K562 (cell line): ENCODE measurements around the gene SLC12A6. TPM values are rescaled to one million over a fixed set of nuclear protein-coding genes. Genes with fewer than 3 reads are reported as not detected.

ENCODE experiments used
- ARID2 ChIP-seq: fragments of 450-650 bp; IDR thresholded peaks from 2 replicates; pipeline ENCODE4 v1.6.1; 2017; ENCODE audit warnings: antibody characterized with exemption, mild to moderate bottlenecking
- CCNT2 ChIP-seq: IDR thresholded peaks from 2 replicates; pipeline ENCODE4 v1.6.1; 2011; ENCODE audit warnings: borderline replicate concordance, low read depth, mild to moderate bottlenecking, moderate library complexity, mixed read lengths, low read length; ENCODE audit not compliant: insufficient read length; ENCODE audit errors: extremely low read depth
- ETV5 ChIP-seq: sonication (generic); formaldehyde crosslinking; IDR thresholded peaks from 2 replicates; pipeline ENCODE4 v1.4.0; 2020; ENCODE audit warnings: low read depth, mild to moderate bottlenecking, missing genetic modification reagents
- NCOA4 ChIP-seq: fragments of 450-650 bp; IDR thresholded peaks from 2 replicates; pipeline ENCODE4 v1.6.1; 2018; ENCODE audit warnings: mild to moderate bottlenecking; ENCODE audit not compliant: partially characterized antibody
- NRF1 ChIP-seq, 2 experiments: fragments of 450-650 bp; IDR thresholded peaks in 1 of 2; conservative IDR thresholded peaks in 1 of 2; 2 replicates each; pipeline ENCODE4 v1.6.1; 2014; ENCODE audit warnings: mild to moderate bottlenecking in 2 of 2
- RBM14 ChIP-seq: fragments of 200-400 bp; formaldehyde crosslinking; IDR thresholded peaks from 2 replicates; pipeline ENCODE4 v1.6.1; 2018; ENCODE audit warnings: low read depth, mild to moderate bottlenecking, low read length, moderate library complexity, borderline replicate concordance; ENCODE audit not compliant: insufficient read depth
- SAP30 ChIP-seq: fragments of 200-600 bp; sonication (generic); IDR thresholded peaks from 2 replicates; pipeline ENCODE4 v1.6.1; 2012; ENCODE audit warnings: borderline replicate concordance, low read depth, mild to moderate bottlenecking, moderate library complexity, low read length, control low read depth, inconsistent platforms; ENCODE audit not compliant: insufficient read depth, poor library complexity, severe bottlenecking
- SRSF3 ChIP-seq: fragments of 200-400 bp; formaldehyde crosslinking; IDR thresholded peaks from 2 replicates; pipeline ENCODE4 v1.6.1; 2016; ENCODE audit warnings: mild to moderate bottlenecking, low read length, moderate library complexity; ENCODE audit not compliant: insufficient read depth
- TEAD2 ChIP-seq: fragments of 450-650 bp; IDR thresholded peaks from 2 replicates; pipeline ENCODE4 v1.6.1; 2016; ENCODE audit warnings: missing genetic modification characterization, control low read depth, missing compliant biosample characterization
- TFAM ChIP-seq: fragments of 250-450 bp; sonication (Bioruptor Pico); conservative IDR thresholded peaks from 2 replicates; pipeline ENCODE4 v1.5.0; 2021; ENCODE audit warnings: mild to moderate bottlenecking, moderate library complexity
- ZNF41 ChIP-seq: fragments of 250-450 bp; sonication (Bioruptor Pico); conservative IDR thresholded peaks from 2 replicates; pipeline ENCODE4 v1.4.0; 2020; ENCODE audit warnings: mild to moderate bottlenecking
- ZSCAN29 ChIP-seq: fragments of 450-650 bp; IDR thresholded peaks from 2 replicates; pipeline ENCODE4 v1.6.1; 2017
- polyA plus RNA-seq, 8 experiments: library from polyadenylated mRNA; depleted of rRNA in 4 of 8; stranded (reverse) in 5 of 8; unstranded in 3 of 8; fragments of >200 nt; fragmentation: Nextera tagmentation in 2 of 8; fragmentation: Illumina TruSeq in 1 of 8; extraction: Ambion mirVana in 2 of 8; extraction: Trizol in 1 of 8; gene quantifications; 2 replicates each; pipeline versions ENCODE4 v1.2.1 to v1.2.3, GENCODE V29; 2011 to 2014; ENCODE audit warnings: inconsistent platforms in 1 of 8, missing spikeins in 1 of 8
- total RNA-seq, 7 experiments: library from RNA; depleted of rRNA in 6 of 7; stranded (reverse); fragments of >200 nt in 6 of 7; fragmentation: Illumina TruSeq in 2 of 7; extraction: Trizol in 2 of 7; gene quantifications; 2 replicates each; pipeline versions ENCODE4 v1.2.1 to v1.2.3, GENCODE V29; 2011 to 2021; ENCODE audit warnings: low replicate concordance in 1 of 7
- TF ChIP-seq, protein P1 (sequence below): fragments of 450-650 bp; IDR thresholded peaks from 2 replicates; pipeline ENCODE4 v1.6.1; 2017; ENCODE audit warnings: antibody characterized with exemption, mild to moderate bottlenecking
- TF ChIP-seq, protein P2 (sequence below): sonication (generic); formaldehyde crosslinking; IDR thresholded peaks from 2 replicates; pipeline ENCODE4 v1.8.0; 2022; ENCODE audit warnings: missing genetic modification reagents, mild to moderate bottlenecking, moderate library complexity, borderline replicate concordance
- TF ChIP-seq, protein P3 (sequence below), 2 experiments: IDR thresholded peaks in 1 of 2; conservative IDR thresholded peaks in 1 of 2; 2 replicates each; pipeline ENCODE4 v1.6.1; 2016; ENCODE audit warnings: low read depth in 2 of 2, mild to moderate bottlenecking in 1 of 2, missing compliant biosample characterization in 1 of 2, missing genetic modification characterization in 1 of 2, moderate library complexity in 1 of 2

SLC12A6 gene
- total and polyA plus RNA-seq, 9 of the 15 experiments (the other 6 are each of a cell fraction or from before 2014, with no cell fraction given) = 1.4 to 16.4 (median 6.7) TPM

DNA sequence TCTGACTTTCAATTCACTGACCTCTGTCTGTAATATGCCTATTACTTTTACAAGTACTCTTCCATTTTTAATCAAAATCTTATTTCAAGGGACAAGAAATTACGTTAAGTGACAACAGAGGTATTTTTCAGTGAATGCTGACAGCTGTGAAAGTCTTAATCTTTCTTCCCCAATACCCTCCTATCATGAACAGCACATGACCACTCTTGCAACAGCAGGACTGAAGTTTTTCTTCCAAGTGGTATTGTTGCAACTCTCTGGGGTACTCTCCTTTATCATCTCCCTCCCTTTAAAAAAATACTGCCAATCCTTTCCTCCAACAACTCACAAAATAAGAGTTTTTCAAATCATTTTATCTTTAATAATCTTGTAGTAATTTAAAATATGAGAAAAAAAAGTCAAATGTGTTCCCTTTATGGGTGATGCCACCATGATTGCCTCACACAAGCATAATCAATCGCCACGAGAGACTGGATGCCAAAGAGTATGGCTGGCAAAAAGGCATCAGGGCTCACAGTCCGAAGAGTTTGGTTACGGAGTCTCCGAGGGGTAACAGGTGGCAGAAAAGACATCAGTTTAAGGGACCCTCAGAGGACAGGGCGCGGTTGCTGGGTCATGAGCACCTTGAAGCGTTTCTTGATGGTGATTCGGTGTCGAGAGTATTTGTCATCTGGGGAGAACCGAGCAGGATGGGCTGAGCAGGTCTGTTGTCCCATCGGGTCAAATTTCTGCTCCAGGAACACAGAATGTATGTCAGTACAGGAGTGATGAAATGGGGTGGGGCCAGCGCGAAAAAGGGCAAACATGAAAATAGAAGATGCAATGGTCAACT, 4.0 kb upstream of the SLC12A6 start (continued):
- TF ChIP-seq, protein P1, sequence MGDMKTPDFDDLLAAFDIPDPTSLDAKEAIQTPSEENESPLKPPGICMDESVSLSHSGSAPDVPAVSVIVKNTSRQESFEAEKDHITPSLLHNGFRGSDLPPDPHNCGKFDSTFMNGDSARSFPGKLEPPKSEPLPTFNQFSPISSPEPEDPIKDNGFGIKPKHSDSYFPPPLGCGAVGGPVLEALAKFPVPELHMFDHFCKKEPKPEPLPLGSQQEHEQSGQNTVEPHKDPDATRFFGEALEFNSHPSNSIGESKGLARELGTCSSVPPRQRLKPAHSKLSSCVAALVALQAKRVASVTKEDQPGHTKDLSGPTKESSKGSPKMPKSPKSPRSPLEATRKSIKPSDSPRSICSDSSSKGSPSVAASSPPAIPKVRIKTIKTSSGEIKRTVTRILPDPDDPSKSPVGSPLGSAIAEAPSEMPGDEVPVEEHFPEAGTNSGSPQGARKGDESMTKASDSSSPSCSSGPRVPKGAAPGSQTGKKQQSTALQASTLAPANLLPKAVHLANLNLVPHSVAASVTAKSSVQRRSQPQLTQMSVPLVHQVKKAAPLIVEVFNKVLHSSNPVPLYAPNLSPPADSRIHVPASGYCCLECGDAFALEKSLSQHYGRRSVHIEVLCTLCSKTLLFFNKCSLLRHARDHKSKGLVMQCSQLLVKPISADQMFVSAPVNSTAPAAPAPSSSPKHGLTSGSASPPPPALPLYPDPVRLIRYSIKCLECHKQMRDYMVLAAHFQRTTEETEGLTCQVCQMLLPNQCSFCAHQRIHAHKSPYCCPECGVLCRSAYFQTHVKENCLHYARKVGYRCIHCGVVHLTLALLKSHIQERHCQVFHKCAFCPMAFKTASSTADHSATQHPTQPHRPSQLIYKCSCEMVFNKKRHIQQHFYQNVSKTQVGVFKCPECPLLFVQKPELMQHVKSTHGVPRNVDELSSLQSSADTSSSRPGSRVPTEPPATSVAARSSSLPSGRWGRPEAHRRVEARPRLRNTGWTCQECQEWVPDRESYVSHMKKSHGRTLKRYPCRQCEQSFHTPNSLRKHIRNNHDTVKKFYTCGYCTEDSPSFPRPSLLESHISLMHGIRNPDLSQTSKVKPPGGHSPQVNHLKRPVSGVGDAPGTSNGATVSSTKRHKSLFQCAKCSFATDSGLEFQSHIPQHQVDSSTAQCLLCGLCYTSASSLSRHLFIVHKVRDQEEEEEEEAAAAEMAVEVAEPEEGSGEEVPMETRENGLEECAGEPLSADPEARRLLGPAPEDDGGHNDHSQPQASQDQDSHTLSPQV = no peak
- TF ChIP-seq ETV5 = no peak
- TF ChIP-seq RBM14 = no peak
- TF ChIP-seq TEAD2 = no peak
- TF ChIP-seq, protein P2, sequence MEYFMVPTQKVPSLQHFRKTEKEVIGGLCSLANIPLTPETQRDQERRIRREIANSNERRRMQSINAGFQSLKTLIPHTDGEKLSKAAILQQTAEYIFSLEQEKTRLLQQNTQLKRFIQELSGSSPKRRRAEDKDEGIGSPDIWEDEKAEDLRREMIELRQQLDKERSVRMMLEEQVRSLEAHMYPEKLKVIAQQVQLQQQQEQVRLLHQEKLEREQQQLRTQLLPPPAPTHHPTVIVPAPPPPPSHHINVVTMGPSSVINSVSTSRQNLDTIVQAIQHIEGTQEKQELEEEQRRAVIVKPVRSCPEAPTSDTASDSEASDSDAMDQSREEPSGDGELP (CRISPR knock-in tag) = 0 out of 2 replicates have a peak, but pooled peaks have one; percentile 9
- no peak for TF ChIP-seq ZNF41 (CRISPR knock-in tag)
- no peak for TF ChIP-seq CCNT2
- TF ChIP-seq NCOA4 = no peak
- TF ChIP-seq NRF1 (conservative IDR thresholded peaks at IDR 0.05 in 1 of 2, IDR thresholded peaks at IDR 0.05 in 1 of 2) = 0 out of 4 replicates have a peak, but pooled peaks of 1 of the 2 experiments have one; percentile 15
- TF ChIP-seq, protein P3, sequence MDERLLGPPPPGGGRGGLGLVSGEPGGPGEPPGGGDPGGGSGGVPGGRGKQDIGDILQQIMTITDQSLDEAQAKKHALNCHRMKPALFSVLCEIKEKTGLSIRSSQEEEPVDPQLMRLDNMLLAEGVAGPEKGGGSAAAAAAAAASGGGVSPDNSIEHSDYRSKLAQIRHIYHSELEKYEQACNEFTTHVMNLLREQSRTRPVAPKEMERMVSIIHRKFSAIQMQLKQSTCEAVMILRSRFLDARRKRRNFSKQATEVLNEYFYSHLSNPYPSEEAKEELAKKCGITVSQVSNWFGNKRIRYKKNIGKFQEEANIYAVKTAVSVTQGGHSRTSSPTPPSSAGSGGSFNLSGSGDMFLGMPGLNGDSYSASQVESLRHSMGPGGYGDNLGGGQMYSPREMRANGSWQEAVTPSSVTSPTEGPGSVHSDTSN (CRISPR knock-in tag; IDR thresholded peaks at IDR 0.05; ENCODE audit: low read depth) = no peak
- TF ChIP-seq, protein P3 (tag; conservative IDR thresholded peaks at IDR 0.05; ENCODE audit: low read depth) = 0 out of 2 replicates have a peak, but pooled peaks have one; percentile 6
- TF ChIP-seq ARID2 = no peak
- TF ChIP-seq TFAM (CRISPR knock-in tag) = no peak
- no peak for TF ChIP-seq SRSF3
- TF ChIP-seq ZSCAN29 = no peak
- TF ChIP-seq SAP30 = no peak
